CD4-positive, alpha-beta T cell treated with Interleukin-6 at 100 ng/mL for 8 hours (primary cell): ENCODE measurements around the gene TMEM217.

ENCODE experiments used
- DNase-seq: peaks from one replicate; pipeline ENCODE4 v3.0.0-alpha.2; 2020; ENCODE audit warnings: mixed read lengths, low spot score

Gene TMEM217

DNA sequence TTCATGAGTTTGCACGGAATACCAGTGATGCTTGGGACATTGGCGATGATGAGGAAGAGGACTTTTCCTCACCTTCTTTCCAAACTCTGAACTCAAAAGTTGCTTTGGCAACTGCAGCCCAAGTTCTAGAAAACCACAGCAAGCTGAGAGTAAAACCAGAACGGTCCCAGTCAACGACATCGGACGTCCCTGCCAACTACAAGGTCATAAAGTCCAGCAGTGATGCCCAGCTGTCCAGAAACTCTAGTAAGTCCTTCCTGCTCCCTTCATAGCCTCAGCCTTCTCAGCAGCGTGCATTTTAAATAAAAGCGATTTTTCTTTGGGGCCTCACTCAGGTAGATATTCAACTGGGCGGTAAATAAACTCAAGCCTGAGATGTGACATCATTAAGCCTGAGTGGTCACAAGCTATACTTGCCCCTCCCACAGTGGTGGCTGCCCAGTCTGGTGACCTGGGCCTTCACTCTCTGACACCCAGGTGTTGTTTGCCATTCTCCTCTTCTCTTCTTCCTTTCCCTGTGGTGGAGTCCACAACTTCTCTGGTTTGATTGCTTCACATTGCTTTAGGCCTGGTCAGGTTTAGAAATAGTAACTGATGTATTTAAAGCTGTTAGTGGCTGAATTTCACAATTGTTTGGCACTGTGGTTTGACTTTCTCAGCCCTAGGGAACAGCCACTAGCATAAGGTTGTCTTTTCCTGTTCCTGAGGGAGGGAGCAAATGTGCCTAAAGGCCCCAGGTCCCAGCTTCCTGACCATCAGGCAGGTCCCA is 21.6 kb upstream of the TMEM217 start:
- DNase-seq: no peak

DNA sequence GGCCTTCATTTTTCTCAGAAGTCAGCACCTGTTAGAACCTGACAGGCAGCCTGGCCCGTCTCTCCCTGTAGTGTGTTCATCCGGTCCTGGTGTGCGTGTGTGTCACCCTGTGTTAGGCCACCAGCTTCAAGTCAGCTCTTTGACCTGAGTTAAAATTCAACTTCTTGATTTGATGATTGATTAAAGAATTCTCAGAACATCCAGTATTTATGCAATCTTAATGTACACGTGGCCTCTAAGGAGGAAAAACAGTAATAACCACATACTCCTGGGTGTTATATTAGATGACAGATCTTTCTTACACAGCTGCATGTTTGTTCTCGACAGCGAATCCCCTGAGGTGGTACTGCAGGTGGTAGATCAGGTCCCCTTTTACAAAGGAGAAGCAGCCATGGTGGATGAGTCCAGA is 19.1 kb upstream of the TMEM217 start:
- peak; percentile 4 for DNase-seq

DNA sequence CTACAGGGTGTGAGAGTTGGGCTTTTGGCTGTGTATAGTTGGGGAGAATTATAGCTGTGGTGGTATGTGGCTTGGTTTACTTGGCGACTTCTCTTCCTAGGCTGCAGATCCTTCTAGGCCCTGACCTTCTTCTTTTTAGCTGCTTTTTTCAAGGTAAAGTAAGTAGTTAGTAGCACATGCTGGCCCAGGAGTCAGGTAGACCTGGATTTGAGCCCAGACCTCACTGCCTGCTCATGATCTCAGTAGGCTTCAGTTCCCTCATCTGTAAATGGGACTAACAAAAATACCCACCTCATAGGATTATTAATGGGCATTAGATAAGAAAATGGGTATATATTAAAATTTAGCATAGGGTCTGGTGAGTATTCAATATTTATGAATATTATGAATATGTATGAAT is 17.4 kb upstream of the TMEM217 start:
- DNase-seq: no peak

DNA sequence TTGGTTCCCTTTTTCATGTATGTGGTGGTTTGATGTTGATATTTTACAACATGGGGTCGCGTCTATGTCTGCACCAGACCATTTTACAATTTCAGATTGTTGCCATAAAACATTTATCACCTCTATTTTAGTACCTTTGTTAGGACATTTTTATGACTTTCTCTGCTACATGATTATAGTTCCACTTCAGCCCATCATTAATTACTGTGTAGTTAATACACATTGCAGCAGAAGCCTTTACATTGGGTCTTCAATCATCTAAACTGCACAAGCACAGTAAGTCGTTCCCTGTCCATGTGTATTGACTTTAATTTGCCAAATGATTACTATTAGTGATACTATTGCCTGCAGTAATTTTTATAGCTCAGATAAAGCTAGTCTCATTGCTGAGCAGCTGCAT is 15.7 kb upstream of the TMEM217 start:
- no peak for DNase-seq

DNA sequence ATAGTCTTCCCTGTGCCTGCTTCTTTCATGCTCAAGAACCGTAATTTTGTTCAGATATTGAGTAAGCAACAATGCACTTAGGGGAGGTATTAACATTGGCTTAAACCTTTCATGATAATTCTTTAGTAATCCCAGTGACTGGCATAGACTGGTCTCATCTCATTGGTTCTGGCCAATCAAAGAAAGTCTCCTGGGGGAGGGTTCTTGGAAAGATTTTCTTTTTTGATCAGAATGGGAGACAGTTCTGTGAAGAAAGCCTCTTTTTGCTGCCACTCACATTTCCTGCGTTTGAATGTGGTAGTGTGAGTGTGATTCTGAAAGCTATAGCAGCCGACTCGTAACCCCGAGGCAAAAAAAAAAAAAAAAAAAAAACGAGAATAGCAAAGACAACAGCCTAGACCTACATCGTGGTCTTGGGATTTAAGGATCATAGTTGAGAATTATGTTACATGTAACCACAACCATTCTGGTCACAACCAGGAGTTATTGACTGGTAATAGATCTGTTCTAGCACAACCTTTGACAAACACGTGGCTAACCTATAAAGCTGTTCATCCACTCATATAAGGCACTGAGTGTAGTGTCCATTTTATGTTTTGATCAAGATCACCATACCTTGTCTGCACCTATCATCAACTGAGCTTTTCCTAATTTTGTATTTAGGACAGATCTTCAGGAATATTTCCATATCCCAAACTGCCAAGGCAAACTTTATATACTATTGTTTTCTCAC is 15.1 kb upstream of the TMEM217 start:
- DNase-seq: no peak

DNA sequence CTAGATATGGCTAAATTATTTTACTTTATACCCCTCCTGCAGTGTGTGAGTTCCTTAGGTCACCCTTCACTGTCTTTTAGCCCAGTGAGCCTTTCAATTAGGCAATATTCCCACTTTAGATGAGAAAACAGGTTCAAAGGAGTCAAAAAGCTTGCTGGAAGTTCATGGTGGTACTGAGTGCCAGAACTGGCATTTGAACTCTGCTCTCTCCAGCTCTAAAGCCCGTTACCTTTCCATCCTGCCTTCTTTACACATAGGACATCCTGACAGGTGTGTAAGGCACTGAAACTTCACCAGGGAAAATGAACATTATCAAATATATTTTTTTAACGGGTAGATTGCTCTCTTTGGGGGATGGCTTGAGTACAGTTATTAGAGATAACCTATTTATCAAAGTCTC is 11.2 kb upstream of the TMEM217 start:
- DNase-seq: no peak

DNA sequence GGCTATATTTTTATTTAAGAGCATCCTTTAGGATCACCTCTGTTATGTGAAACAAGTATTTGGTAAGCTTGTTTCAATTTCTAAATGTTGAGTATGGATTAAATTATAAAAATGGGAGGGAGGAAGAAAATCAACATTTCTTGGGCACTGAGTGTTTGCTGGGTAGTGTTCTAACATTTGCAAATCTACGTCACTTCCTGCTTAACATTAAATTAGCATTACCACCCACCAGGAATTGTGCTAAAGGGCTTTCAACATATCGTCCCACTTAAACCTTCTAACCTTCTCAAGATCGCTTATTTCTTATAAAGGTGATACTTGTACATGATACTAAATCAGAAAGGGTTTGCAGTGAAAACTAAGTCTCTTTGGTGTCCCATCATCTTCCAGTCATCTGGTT is 7.9 kb upstream of the TMEM217 start:
- DNase-seq: no peak

DNA sequence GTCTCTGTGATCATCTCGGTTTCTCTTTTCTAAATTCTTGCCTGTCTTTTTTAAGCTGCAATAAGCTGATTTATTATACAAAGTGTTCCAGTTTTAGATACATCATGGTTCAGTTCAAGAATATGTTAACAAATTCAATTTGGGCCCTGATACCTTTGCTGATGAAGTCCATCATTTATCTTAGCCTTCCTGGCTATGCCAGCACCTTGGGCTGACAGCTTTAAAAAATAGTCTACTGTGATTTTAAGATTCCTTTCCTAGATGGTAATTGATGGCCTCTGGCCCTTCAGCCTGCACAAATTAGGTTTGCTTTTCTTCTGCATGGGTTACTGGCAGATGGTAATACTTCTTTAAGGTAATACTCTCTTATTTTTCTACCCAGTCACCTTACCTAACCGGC is 7.1 kb upstream of the TMEM217 start:
- DNase-seq: no peak

DNA sequence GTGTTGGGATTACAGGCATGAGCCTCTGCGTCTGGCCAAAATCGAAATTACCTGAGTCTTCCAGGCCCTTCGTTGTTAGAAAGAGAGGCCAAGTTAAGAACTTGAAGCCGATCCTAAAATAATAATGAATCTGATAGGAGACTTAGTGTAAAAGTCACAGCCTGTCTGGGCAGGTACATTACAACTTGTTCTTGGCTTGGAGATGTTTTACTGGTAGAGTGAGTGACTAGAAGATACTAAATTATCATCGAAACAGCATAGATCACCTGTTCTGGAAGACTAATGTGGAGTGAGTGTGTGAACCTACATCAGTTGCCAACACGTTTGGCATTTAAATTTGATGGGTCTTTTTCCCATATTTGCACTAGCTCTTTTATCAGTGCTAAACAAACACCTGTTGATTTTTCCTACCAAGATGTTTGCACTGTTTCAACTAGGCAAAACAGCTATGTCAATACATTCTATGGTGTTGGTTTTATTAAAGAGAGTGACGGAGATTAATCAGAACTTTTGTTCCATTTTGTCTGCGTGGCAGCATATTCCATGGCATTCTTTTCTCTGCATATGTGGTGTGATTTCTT is 4.6 kb upstream of the TMEM217 start:
- DNase-seq: no peak

DNA sequence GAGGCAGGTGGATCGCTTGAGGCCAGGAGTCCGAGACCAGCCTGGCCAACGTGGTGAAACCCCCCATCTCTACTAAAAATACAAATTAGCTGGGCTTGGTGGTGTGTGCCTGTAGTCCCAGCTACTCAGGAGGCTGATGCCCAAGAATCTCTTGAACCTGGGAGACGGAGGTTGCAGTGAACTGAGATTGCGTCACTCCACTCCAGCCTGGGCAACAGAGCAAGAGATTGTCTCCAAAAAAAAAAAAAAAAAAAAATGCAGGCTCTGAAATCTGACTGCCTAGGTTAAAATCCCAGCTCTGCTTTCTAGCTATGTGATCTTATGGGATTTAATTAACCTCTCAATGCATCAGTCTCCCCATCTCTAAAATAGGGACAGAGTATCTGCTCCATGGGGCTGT is 3.3 kb upstream of the TMEM217 start:
- DNase-seq: no peak

DNA sequence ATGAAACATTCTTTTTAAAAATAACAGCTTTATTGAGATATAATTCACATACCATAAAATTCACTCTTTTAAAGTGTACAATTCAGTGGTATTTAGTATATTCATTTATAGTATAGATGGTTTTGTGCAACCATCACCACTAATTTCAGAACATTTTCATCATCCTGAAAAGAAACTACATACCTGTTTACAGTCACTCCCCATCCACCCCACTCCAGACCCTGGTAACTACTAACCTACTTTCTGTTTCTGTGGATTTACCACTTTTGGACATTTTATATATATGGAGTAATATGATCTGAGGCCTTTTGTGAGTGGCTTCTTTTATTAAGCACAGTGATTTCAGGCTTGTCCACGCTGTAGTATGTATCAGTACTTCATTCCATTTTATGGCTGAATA is 2.5 kb upstream of the TMEM217 start:
- no peak for DNase-seq

DNA sequence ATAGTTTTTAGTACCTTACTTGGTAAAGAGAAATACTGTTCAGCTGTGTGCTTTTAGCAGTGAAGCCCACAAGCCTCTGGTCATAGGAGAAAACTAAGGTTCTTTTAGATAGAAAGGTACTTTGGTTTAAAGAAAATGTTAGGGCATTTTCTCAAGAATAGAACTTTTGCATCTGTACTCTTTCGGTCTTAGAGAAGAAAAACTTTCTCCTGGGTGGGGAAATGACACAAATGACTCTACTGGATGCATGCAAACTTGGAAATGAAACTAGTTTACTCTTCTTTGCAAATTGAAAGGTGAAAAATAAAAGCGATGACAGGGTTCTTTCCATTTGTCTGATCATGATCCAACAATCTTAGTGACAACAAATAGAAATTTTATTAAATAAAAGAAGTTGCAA is 2.1 kb upstream of the TMEM217 start:
- DNase-seq: no peak

DNA sequence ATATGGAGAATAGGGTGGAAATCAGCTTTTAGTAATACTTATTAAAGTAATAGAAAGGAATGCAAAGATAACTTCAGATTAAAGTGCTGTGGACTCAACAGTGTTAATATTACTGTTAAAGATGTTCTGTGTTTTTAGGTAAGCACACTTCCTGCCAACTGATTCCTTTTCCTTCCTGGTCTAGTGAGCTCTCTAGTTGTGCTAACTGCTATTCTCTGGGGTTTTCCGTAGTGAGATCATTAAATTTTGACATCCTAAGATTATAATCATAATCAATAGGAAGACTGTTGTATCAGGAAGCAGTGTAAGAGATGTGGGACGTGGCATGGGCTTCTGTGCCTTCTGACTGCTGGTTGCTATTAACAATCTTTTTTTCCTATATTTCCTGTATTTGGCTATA is 1.2 kb upstream of the TMEM217 start:
- DNase-seq: peak; percentile 18

DNA sequence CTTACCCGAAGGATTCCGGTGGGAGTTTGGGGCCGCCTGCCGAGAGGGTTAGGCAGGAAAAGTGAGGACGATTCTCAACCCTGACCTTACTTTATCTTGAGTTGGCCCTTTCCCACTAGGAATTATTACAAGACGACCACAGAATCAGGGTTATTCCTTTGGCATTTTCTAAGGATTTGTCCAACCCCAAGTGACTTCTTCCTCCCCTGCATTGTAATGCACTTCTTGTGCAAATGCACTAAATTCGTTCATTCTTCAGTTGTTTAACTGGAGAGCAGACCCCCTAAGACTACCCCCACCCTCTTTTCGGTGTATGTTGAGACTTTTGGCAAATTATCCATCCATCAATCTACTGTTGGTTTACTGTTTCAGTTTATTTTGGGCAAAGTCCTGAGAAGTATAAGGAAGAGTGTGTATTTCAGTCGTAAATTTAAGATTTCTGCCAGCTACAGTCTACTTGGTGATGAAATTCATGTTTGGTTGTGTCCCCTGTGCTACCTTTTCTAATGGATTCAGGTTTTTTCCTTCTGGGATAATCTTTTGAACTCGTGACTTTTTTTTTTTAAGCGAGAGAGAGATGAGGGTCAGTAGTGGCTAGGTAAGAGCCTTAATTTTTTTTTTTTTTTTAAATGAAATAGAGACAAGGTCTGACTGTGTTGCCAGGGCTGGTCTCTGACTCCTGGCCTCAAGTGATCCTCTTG is 611 bp upstream of the TMEM217 start:
- DNase-seq: no peak

DNA sequence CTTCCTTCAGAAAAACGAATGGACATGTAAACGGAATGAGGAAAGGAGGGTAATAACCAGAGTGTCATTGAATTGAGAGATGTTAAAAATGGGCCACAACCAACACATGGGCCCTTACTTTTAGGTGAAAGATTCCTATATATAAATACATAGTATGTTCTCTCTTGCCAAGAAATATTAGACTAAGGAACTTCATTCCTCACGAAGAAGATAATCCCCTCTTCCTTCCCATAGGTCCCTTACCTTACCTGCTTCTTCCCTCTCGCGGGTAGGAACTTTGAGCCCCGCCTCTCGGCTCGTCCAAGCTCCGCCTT is 667 bp downstream of the TMEM217 start:
- no peak for DNase-seq

DNA sequence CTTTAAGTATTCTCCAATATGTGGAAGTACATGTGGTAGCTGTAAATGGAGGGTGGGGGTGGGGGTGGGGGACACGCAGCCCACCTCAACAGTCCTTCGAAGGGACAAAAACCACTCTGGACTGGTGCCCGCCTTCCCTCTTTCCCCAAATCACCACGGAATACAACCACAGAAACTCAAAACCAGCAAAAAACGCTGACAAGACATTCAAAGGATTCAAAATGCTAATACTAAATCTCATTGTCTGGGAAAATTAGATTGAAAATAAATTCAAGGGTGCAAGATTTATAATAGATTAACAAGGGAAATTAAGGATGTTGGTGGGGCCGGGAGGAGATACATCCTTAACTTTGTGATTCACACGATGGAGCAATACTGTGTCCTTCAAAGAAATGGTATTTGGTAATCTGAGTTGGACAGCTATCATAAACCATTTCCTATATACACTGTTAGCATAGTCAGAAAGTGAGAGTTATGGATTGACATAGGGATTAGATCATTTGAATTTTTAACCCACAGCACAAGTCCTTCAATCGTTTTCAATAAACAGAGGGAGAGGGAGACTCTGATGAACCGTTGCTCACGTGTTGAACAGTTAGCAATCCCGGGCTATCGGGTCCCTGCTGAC is 1.1 kb downstream of the TMEM217 start:
- no peak for DNase-seq

DNA sequence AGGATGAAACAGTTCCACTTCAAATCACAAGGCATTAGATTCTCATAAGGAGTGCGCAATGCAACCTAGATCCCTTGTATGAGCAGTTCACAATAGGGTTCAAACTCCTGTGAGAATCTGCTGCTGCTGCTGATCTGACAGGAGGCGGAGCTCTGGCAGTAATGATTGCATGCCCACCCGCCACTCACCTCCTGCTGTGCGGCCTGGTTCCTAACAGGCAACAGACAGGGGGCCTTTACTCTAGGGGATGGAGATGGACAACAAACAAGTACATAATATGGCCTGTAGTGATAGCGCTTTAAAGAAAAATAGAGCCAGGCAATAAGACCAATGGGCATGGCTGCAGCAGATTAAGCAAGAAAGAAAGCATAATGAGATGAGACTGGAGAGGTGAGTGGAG is 3.1 kb downstream of the TMEM217 start:
- no peak for DNase-seq

DNA sequence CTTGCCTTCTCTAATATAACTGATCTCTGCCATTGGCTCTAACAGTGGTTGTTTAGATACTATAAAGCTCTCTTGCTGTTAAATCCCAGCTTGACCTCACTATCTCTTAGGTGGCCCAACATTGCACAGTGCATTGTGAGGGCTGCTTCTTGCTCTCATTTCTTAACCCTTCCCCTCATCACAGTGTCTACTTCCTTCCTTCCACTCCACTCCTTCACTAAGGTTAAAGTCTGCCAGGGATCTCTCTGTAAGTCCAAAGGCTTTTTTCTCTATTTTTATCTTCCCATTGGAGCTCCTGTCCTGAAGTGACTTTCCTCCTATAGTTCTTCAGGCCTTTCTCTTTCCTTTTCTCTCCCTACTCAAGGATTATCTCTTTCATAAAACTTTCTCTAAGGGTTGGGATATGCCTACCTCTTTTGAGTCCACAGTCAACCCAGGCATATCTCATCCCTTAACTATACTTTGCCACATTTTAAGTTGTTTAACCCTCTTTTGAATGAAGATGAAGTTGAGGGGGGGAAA is 4.4 kb downstream of the TMEM217 start:
- DNase-seq: no peak

DNA sequence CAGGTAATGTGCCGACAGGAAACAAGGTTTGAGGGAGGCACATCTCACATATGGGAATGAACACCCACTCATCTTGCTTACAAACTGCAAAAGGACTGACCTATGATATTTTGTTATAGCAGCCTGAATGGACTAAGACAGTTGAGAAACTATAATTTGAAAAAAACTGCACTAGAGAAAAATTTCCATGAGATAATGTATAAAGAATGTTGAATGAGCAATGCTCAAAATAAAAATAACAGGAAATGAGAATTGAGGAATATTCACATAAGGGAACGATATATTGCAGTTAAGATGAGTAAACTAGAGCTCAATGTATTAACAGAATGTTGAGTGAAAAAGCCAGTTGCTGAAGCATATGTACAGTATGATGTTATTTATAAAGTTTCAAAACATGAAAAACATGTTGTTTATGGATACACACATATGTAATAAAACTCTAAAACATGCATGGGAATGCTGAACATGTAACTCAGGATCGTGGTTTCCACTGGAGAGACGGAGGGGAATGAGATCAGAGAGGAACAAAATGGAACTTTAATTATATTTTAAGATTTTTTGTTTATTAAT is 6.6 kb downstream of the TMEM217 start:
- DNase-seq: no peak

DNA sequence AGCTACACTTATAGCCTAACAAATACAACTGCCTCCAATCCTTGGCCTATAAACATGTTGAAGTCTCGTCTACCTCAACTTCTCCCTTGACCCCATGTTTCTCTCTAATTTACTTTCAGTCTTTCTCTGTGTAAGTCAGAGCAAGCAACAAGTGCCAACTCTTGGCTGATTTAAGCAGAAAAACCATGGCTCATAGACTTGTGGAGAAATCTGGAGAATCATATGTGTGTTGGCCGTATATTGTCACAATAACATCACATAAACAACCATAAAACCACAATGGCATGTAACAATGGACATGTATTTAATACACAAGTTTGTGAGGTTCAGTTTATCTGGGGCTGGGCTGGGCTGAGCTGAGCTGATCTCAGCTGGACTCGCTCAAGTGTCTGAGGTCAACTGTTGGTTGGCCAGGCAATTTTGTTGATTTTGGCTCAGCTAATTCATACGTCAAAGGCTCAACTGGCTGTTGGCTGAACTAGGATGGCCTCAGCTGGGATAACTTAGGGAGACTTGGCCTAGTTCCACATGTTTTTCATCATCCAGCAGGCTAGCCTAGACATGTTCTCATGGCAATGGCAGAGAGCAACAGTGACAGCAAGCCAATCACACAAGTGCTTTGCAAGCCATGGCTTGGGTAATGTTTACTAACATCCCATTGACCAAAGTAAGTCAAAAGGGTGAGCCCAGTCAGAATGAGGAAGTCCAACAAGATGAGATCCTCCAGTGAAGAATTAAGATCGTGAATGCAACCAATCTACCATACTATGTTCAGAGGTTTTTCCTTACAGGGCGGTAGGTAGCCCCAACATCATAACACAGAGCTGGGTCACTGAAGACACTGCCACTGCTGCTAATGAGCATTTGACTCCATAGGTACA is 13.3 kb downstream of the TMEM217 start:
- no peak for DNase-seq

DNA sequence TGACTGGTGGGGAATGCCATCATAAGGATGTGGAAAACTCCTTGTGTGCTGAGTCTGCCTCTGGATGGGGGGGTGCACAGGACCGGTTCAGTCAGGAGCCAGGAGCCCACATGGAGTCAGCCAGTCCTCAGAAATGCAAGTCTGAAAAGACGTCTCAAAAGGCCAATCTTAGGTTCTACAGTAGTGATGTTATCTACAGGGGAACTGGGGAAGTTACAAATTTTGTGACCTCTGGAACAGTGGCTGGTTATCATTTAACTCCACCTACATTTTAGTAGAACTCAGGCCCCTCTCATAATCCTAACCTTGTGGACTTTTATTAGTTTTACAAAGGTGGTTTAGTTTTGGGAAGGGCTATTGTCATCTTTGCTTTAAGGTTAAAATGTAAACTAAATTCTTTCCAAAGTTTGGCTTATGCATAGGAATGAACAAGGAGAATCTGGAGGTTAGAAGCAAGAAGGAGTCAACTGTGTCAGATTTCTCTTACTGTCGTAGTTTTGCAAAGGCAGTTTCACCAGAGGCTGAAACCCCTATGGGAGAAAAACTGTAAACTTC is 14.1 kb downstream of the TMEM217 start:
- DNase-seq: no peak
